ENCODE measurements around the gene BMERB1. TPM values are rescaled to one million over a fixed set of nuclear protein-coding genes. Genes with fewer than 3 reads are reported as not detected.

BMERB1 gene
- total RNA-seq, 1 donor from 2014 or later = 45.1 TPM

DNA sequence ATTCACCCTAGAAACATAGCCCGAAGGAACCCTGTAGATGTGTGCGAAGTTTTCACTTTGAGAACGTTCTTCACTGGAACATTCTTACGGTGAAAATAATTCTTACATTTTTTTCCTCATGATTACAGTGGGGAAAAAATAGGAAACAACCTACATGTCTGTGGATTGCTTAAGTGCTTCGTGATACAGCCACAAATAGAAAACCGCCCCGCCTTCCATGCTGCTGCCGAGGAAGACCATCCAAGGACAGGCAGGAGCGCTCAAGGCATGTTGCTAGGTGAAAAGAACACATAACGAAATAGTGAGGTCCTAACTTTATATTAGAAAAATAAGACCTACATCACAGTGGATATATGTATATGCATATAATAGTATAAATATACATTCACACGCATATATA, 78.8 kb downstream of the BMERB1 start:
- TF ChIP-seq, protein P1, sequence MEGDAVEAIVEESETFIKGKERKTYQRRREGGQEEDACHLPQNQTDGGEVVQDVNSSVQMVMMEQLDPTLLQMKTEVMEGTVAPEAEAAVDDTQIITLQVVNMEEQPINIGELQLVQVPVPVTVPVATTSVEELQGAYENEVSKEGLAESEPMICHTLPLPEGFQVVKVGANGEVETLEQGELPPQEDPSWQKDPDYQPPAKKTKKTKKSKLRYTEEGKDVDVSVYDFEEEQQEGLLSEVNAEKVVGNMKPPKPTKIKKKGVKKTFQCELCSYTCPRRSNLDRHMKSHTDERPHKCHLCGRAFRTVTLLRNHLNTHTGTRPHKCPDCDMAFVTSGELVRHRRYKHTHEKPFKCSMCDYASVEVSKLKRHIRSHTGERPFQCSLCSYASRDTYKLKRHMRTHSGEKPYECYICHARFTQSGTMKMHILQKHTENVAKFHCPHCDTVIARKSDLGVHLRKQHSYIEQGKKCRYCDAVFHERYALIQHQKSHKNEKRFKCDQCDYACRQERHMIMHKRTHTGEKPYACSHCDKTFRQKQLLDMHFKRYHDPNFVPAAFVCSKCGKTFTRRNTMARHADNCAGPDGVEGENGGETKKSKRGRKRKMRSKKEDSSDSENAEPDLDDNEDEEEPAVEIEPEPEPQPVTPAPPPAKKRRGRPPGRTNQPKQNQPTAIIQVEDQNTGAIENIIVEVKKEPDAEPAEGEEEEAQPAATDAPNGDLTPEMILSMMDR (conservative IDR thresholded peaks at IDR 0.05) = no peak
- Mint-ChIP-seq H3K36me3 (ENCODE audit: low read depth) (peaks cover 3% of the 10 kb centered on the region), H3K27ac (ENCODE audit: unreplicated experiment) (no peak overlapping the region)

DNA sequence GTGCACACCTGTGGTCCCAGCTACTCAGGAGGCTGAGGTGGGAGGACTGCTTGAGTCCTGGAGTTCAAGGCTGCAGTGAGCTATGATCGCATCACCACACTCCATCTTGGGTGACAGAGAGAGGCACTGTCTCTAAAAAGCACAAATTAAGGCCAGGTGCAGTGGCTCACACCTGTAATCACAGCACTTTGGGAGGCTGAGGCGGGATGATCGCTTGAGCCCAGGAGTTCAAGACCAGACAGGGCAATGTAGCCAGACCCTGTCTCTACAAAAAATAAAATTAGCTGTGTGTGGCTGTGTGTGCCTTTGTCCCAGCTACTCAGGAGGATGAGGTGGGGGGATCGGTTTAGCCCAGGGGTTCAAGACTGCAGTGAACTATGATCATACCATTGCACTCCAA, 81.6 kb downstream of the BMERB1 start:
- no peak overlapping the region for H3K27ac Mint-ChIP-seq (ENCODE audit: unreplicated experiment)
- H3K9me3 Mint-ChIP-seq = no peaks in the 10 kb centered on the region
- no peak overlapping the region for H3K4me3 Mint-ChIP-seq
- H3K36me3 Mint-ChIP-seq (ENCODE audit: low read depth) = peaks cover 3% of the 10 kb centered on the region
- DNase-seq (ENCODE audit: low read depth, low spot score) = no peak
- TF ChIP-seq, protein P1 (conservative IDR thresholded peaks at IDR 0.05) = no peak
- H3K4me1 Mint-ChIP-seq = peaks cover 10% of the 10 kb centered on the region
- no peaks in the 10 kb centered on the region for H3K27me3 Mint-ChIP-seq (ENCODE audit: low read depth)

More for the DNA sequence above, 78.8 kb downstream of the BMERB1 start:
- DNase-seq (ENCODE audit: low read depth, low spot score) = no peak
- no peak overlapping the region for H3K4me3 Mint-ChIP-seq
- H3K27me3 Mint-ChIP-seq (ENCODE audit: low read depth) = no peaks in the 10 kb centered on the region
- peaks cover 23% of the 10 kb centered on the region for H3K4me1 Mint-ChIP-seq
- H3K9me3 Mint-ChIP-seq = no peaks in the 10 kb centered on the region

DNA sequence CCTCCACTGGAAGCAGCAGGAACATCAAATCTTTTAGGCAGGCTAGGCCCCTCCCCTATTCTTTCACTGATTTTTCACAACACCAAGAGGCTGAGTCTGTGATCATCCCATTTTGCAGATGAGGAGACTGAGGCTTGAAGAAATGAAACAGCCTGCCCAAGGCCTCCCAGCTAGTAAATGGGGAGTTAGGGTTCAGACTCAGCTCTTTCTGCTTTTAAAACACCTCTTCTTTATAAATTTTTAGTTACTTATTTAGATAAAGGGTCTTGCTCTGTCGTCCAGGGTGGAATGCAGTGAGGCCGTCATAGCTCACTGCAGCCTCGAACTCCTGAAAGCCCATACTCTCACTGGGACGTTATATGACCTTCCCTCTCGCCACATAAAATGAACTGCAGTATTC, 82.2 kb downstream of the BMERB1 start:
- Mint-ChIP-seq H3K4me3 (no peak overlapping the region), H3K9me3 (no peaks in the 10 kb centered on the region), H3K27ac (ENCODE audit: unreplicated experiment) (no peak overlapping the region), H3K36me3 (ENCODE audit: low read depth) (peaks cover 3% of the 10 kb centered on the region), H3K27me3 (ENCODE audit: low read depth) (no peaks in the 10 kb centered on the region), H3K4me1 (peaks cover 5% of the 10 kb centered on the region)
- TF ChIP-seq, protein P1 (conservative IDR thresholded peaks at IDR 0.05) = no peak
- DNase-seq (ENCODE audit: low read depth, low spot score) = no peak

DNA sequence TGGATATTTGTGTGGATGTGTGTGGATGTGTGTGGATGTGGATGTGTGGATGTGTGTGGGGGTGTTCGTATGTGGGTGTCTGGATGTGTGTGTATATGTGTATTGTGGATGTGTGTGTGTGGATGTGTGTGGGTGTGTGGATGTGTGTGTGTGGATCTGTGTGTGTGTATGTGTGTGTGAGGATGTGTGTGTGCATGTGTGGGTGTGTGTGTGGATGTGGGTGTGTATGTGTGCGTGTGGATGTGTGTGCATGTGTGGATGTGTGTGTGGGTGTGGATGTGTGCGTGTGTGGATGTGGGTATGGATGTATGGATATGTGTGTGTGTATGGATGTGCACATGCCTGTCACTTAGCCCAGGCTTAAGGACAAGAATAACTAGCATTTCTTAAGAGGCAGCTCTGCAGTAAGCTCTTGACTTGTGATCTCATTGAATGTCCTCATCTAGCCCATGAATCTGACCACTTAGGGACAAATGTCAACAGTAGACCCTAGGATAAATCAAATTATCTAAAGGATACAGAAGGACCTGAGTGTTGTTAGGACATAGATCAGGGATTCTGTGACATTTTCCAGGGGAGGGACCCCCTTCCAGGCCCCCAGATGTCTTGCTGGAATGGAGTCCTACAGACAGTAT, 83.5 kb downstream of the BMERB1 start:
- TF ChIP-seq, protein P1 (conservative IDR thresholded peaks at IDR 0.05) = no peak
- no peak for DNase-seq (ENCODE audit: low read depth, low spot score)
- H3K4me3 Mint-ChIP-seq = no peak overlapping the region
- peak overlapping the region; percentile 20 for H3K27ac Mint-ChIP-seq (ENCODE audit: unreplicated experiment)
- H3K36me3 Mint-ChIP-seq (ENCODE audit: low read depth) = peaks cover 3% of the 10 kb centered on the region
- no peaks in the 10 kb centered on the region for H3K27me3 Mint-ChIP-seq (ENCODE audit: low read depth)
- H3K4me1 Mint-ChIP-seq = peaks cover 5% of the 10 kb centered on the region
- H3K9me3 Mint-ChIP-seq = no peaks in the 10 kb centered on the region

DNA sequence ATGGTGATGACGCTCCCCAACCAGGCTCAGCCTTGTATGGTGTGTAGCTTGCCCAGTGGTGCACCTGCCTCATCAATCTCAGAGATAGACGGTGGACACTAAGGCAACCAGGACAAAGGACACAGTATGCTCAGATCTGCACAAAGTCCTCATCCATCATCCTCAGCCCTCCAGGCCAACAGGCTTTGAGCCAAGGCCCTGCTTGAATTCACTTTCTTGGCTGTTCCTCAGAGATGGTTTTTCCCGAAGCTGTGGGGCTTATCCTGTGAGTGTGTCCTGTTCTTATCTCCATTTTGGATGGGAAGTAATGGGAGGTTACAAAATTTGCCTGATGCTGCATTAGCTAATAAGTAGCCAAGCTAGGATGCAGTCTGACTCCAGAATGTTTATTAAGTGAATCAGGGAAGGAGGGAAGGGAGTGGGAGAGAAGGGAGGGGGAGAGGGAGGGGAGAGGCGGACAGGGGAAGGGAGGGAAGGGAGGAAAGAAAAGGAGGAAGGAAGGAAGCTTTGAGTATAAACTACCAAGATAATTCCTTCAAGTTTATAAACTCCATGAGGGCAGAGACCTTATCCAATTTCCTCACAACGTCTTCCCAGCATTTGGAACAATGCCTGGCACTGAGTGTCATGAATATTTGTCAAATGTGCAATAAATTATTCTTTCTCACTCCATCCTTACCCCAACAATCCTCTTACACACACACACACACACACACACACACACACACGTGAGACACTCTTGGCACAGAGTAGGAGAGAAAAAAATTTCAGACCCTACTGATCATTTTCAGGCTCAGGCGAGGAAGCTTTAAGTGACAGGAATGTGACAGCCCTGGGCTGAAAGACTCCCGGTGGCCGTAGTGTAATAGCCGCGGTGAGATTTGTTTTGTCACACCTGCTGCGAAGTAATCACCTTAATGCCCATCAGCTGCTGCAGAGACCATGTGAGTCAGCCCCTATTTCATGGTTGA, 84.3 kb downstream of the BMERB1 start:
- peaks cover 3% of the 10 kb centered on the region for H3K36me3 Mint-ChIP-seq (ENCODE audit: low read depth)
- TF ChIP-seq, protein P1 (conservative IDR thresholded peaks at IDR 0.05) = no peak

More for the DNA sequence above, 84.3 kb downstream of the BMERB1 start:
- H3K4me3 Mint-ChIP-seq = no peak overlapping the region
- H3K27ac Mint-ChIP-seq (ENCODE audit: unreplicated experiment) = peak overlapping the region; percentile 20
- H3K9me3 Mint-ChIP-seq = no peaks in the 10 kb centered on the region
- DNase-seq (ENCODE audit: low read depth, low spot score) = no peak
- H3K4me1 Mint-ChIP-seq = peaks cover 5% of the 10 kb centered on the region
- no peaks in the 10 kb centered on the region for H3K27me3 Mint-ChIP-seq (ENCODE audit: low read depth)

All from neural crest cell (in vitro differentiated cells).